HG03469 (cell line): ENCODE results near the gene FBLN5.

Source experiments
- ATAC-seq: cut with Tn5 transposase; IDR thresholded peaks from one replicate; pipeline ENCODE4 v1.9.1; 2021; ENCODE audit warnings: mild to moderate bottlenecking, moderate library complexity, moderate number of reproducible peaks; ENCODE audit not compliant: unreplicated experiment

The FBLN5 gene

GRCh38 chr14:91946622-91947474, 646 bp downstream of the FBLN5 start:
- ATAC-seq, result no peak

- no peak for ATAC-seq
Measured at GRCh38 chr14:91945751-91946621, 1.5 kb downstream of the FBLN5 start.

GRCh38 chr14:91942946-91943345, 4.5 kb downstream of the FBLN5 start:
- ATAC-seq, result no peak

- no peak for ATAC-seq
Measured at GRCh38 chr14:91942128-91942527, 5.4 kb downstream of the FBLN5 start.

GRCh38 chr14:91940209-91940608, 7.3 kb downstream of the FBLN5 start:
- no peak for ATAC-seq

- no peak for ATAC-seq
Measured at GRCh38 chr14:91935586-91935985, 11.9 kb downstream of the FBLN5 start.

GRCh38 chr14:91934554-91935285, 12.8 kb downstream of the FBLN5 start:
- ATAC-seq, result no peak

- no peak for ATAC-seq
Measured at GRCh38 chr14:91931478-91932088, 15.9 kb downstream of the FBLN5 start.

GRCh38 chr14:91929700-91930099, 17.8 kb downstream of the FBLN5 start:
- ATAC-seq, result no peak

- ATAC-seq, result no peak
Measured at GRCh38 chr14:91927800-91928199, 19.7 kb downstream of the FBLN5 start.

GRCh38 chr14:91927191-91927590, 20.3 kb downstream of the FBLN5 start:
- no peak for ATAC-seq

- no peak for ATAC-seq
Measured at GRCh38 chr14:91926131-91926890, 21.2 kb downstream of the FBLN5 start.

GRCh38 chr14:91925727-91926121, 21.8 kb downstream of the FBLN5 start:
- ATAC-seq, result no peak

GRCh38 chr14:91925001-91925726, 22.3 kb downstream of the FBLN5 start:
- ATAC-seq, result no peak

GRCh38 chr14:91920526-91920925, 27.0 kb downstream of the FBLN5 start:
- no peak for ATAC-seq

- ATAC-seq, result no peak
Measured at GRCh38 chr14:91919814-91920213, 27.7 kb downstream of the FBLN5 start.

GRCh38 chr14:91918186-91918883, 29.2 kb downstream of the FBLN5 start:
- no peak for ATAC-seq

GRCh38 chr14:91912035-91912434, 35.5 kb downstream of the FBLN5 start:
- no peak for ATAC-seq
